ENCODE results near the gene TNRC6B.

The TNRC6B gene

DNA sequence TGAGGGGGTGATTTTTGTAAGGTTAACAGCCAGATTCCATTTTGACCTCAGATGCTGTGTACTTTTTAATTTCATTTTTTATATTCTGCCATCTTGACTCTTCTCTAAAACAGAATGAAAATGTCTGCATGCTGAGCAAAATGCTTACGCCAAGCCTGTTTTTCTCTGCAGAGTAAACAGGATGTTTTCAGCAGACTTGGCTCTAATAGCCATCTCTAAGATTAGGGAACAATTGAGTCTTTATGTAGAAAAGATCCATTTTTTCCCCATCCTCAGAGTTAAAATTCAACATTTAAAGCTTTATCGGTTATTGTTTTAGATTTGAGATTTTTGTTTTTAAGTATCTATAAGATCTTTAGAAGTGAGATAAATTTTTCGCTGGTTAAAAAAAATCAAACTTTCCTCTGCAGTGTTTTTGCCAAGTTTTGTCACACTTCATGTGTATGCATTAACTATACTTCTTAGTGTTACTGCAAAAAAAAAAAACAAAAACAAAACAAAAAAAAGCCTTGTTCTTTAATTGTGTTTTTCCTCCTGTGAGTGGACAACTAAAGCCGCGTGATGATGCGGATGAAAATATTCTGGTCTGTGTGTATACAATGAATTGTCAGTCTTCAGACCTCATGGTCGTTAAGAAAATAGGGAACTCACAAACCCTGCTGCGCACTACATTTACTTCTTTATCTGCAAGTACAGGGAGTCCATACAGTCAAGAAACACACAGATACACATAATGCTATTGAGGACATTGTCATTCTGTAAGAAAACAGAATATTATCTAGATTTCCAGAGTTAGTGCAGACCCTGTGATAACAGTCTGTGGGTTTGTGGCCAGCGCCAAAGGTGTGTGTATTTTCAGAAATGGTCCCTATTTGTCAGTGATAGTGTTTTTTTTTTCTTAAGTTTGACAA lies 151.1 kb downstream of the TNRC6B start:
- H3K27ac Mint-ChIP-seq: peak overlapping the region; percentile 65
- H3K4me1 Mint-ChIP-seq: peaks cover 97% of the 10 kb centered on the region
- no peak overlapping the region for H3K4me3 Mint-ChIP-seq
- H3K27me3 Mint-ChIP-seq: no peaks in the 10 kb centered on the region
- no peaks in the 10 kb centered on the region for H3K36me3 Mint-ChIP-seq
- H3K9me3 Mint-ChIP-seq: no peaks in the 10 kb centered on the region

DNA sequence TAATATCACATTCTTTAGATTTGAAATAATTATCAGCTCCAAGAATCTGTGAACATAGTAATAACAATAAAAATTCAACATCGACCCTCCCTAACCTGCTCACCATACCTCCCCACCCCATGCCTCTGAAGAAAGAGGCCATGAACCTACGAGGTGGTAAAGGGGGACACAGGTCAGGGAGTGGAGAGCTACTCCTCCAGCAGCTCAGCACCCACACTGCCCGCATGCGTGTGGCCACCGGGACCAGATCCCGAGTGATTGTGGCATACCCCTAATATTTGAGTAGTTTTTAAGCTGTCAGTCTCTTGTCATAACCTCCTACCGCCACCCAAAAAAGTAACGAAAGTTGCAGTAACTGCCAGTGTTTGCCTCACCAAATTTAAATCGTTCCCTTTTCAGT lies 151.7 kb downstream of the TNRC6B start:
- Mint-ChIP-seq H3K4me3 (no peak overlapping the region), H3K4me1 (peaks cover 97% of the 10 kb centered on the region), H3K27me3 (no peaks in the 10 kb centered on the region), H3K9me3 (no peaks in the 10 kb centered on the region), H3K36me3 (no peaks in the 10 kb centered on the region), H3K27ac (peak overlapping the region; percentile 74)

DNA sequence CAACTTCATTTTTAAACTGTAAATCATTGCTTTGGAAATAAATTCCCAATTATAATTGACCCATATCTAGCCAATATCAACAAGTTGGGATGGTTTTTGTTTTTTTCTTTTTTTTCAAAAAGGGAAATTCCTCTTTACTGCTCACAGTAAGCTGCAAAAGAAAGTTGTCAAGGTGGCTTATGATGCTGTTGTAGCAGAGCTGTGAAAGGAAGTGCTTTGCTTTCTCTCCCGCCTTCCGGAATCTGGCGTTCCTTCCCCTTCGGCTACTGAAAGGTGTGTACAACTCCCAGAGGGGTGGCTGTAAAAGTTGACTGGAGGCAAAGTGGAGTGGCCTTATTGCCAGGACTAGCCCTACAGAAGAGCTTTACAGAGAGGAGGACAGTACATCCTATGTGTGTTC lies 152.4 kb downstream of the TNRC6B start:
- Mint-ChIP-seq H3K27me3 (no peaks in the 10 kb centered on the region), H3K36me3 (no peaks in the 10 kb centered on the region), H3K27ac (peak overlapping the region; percentile 88), H3K4me1 (peaks cover 97% of the 10 kb centered on the region), H3K9me3 (no peaks in the 10 kb centered on the region), H3K4me3 (no peak overlapping the region)

DNA sequence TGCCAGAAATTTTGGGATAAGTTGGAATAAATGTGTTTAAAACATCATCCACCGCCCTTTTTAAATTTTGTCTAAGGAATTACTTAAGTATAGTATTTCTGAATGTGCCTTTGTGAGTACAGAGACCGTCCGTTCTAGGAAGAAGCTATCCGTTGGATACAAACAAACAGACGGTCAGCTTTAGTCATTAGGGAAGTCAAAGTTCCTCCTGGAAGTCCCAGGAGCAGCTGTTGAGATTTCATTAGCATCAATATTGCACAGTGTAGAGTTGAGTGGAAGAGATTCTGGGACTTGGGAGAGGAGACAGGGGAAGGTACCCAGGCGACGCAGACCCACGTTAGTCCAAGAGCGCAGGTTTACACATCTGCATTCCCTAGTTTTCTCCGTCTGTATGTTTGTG lies 152.9 kb downstream of the TNRC6B start:
- no peak overlapping the region for H3K4me3 Mint-ChIP-seq
- H3K36me3 Mint-ChIP-seq: no peaks in the 10 kb centered on the region
- no peaks in the 10 kb centered on the region for H3K9me3 Mint-ChIP-seq
- H3K27ac Mint-ChIP-seq: no peak overlapping the region
- peaks cover 96% of the 10 kb centered on the region for H3K4me1 Mint-ChIP-seq
- H3K27me3 Mint-ChIP-seq: no peaks in the 10 kb centered on the region

DNA sequence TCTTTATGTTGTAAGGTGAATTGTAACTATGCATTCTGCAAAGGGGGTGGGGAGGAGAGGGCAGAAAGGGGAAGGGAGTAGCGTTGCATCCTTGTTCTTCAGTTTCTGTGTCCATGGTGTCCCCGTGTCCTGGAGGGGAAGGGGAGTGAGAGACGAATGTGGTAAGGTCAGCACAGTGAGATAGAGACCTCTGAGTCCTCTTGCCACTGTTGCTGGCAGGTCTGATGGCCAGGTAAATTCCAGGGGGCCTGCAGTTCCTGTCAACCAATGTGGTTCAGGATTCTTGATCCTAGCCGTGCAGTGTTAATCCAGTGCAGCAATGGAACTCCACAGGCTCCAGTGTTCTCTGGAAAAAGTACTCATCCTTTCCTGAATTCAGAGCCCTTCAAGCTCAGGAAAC lies 154.0 kb downstream of the TNRC6B start:
- no peaks in the 10 kb centered on the region for H3K9me3 Mint-ChIP-seq
- no peak overlapping the region for H3K4me3 Mint-ChIP-seq
- no peaks in the 10 kb centered on the region for H3K36me3 Mint-ChIP-seq
- no peak overlapping the region for H3K27ac Mint-ChIP-seq
- H3K4me1 Mint-ChIP-seq: peaks cover 96% of the 10 kb centered on the region
- H3K27me3 Mint-ChIP-seq: no peaks in the 10 kb centered on the region

DNA sequence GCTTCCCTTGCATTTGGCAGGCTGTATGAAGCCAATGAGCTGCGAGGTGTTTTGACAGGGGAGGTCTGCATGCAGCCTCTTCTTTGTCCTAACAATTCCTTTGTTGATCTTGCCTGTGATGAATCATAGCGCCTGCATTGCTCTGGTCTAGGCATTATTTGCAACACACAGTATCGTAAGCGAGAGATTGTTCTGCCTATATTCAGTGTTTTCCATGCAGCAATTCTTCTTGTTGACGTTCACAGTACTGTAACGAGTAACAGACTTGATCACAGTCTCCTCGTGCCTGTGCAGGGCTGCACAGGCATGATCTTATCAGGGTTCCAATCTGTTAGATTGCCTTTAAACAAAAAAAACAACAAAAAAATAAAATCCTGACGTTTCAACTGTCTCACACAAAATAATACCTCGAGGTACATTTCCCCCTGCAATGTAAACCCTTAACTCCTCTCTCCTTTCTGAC lies 154.6 kb downstream of the TNRC6B start:
- no peaks in the 10 kb centered on the region for H3K27me3 Mint-ChIP-seq
- H3K9me3 Mint-ChIP-seq: no peaks in the 10 kb centered on the region
- peak overlapping the region; percentile 75 for H3K27ac Mint-ChIP-seq
- peak overlapping the region; percentile 71 for H3K4me3 Mint-ChIP-seq
- peaks cover 92% of the 10 kb centered on the region for H3K4me1 Mint-ChIP-seq
- no peaks in the 10 kb centered on the region for H3K36me3 Mint-ChIP-seq

DNA sequence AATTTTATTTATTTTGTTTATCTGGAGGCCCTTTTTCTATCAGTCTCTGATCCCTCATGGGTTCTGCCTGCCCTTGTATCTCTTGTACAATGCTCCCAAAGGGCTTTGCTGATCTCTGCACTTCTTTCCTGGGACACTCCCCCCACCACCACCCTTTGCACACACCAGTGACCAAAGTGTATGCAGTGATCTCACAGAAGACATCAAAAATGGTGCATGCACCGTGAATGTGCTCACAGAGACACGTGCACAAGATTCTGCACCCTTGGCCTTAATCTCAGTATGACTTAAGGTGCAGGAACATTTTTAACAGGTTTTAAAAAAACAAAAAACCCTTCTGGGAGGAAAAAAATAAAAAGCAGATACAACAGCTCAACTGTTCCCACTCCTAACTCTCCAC lies 156.3 kb downstream of the TNRC6B start:
- Mint-ChIP-seq H3K27ac (peak overlapping the region; percentile 57), H3K9me3 (no peaks in the 10 kb centered on the region), H3K4me1 (peaks cover 91% of the 10 kb centered on the region), H3K36me3 (peaks cover 3% of the 10 kb centered on the region), H3K4me3 (peak overlapping the region; percentile 4), H3K27me3 (no peaks in the 10 kb centered on the region)

DNA sequence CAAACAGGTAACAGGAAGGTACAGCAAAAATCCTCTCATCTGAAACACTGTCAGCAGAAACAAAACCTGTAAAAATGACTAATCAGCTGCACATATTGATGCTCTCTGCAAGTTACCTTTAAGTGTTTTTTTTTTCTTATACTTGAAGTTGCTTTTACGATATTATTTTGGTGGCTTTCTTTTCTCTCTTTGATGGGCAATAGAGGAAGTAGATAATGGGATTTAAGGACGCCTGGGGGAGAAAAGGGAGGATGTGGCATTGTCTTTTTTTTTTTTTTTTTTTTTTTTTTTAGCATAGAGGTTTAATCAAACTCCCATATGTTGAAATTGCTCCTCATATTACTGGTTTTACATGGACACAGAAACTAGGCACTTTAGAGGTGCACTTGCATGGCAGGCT lies 157.2 kb downstream of the TNRC6B start:
- Mint-ChIP-seq H3K4me1 (peaks cover 84% of the 10 kb centered on the region), H3K27ac (peak overlapping the region; percentile 95), H3K27me3 (no peaks in the 10 kb centered on the region), H3K4me3 (peak overlapping the region; percentile 53), H3K36me3 (peaks cover 3% of the 10 kb centered on the region), H3K9me3 (no peaks in the 10 kb centered on the region)

DNA sequence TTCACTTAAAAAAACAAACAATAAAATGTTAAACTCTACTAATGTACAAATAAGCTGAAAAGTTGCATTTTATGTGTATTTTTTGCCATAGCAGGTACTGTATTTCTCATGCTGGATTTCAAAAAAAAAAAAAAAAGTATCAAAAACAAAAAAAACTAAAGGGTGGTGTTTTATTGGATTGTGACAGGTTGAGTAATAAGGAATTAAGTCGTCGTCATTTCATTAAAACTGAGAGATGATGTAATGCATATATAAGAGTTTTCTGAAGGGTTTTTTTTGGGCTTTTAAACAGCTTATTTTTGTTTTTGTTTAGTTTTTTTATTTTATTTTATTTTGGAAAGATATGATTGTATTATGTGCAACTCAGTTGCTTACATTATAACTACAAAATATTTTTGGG lies 157.6 kb downstream of the TNRC6B start:
- Mint-ChIP-seq H3K9me3 (no peaks in the 10 kb centered on the region), H3K27me3 (no peaks in the 10 kb centered on the region), H3K27ac (no peak overlapping the region), H3K4me3 (no peak overlapping the region), H3K36me3 (peaks cover 3% of the 10 kb centered on the region), H3K4me1 (peaks cover 82% of the 10 kb centered on the region)

DNA sequence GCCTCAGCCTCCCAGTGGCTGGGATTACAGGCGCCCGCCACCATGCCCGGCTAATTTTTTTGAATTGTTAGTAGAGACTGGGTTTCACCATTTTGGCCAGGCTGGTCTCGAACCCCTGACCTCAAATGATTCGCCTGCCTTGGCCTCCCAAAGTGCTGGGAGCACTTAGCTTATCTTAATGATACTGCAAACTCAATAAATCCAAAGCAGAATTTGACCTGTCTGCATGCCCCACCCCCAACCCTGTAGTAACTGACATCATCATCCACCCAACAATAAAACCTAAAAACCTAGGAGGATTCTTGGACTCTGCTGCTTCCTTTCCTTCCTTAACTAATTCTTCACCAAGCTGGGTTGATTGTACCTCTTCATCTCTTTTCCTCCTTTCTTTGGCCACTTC lies 162.3 kb downstream of the TNRC6B start:
- no peaks in the 10 kb centered on the region for H3K27me3 Mint-ChIP-seq
- H3K9me3 Mint-ChIP-seq: no peaks in the 10 kb centered on the region
- peaks cover 63% of the 10 kb centered on the region for H3K4me1 Mint-ChIP-seq
- H3K4me3 Mint-ChIP-seq: no peak overlapping the region
- no peak overlapping the region for H3K27ac Mint-ChIP-seq
- peaks cover 3% of the 10 kb centered on the region for H3K36me3 Mint-ChIP-seq

DNA sequence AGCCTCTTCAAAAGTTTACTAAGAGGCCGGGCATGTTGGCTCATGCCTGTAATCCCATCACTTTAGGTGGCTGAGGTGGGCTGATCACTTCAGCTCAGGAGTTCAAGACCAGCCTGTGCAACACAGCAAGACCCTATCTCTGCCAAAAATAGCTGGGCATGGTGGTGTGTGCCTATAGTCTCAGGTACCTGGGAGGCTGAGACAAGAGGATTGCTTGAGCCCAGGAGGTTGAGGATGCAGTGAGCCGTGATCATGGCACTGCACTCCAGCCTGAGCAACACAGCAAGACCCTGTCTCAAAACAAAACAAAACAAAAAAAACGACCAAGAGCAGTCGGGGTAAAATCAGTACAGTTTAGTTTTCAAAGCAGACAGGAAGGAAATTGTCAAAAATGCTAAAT lies 163.9 kb downstream of the TNRC6B start:
- H3K36me3 Mint-ChIP-seq: peaks cover 3% of the 10 kb centered on the region

DNA sequence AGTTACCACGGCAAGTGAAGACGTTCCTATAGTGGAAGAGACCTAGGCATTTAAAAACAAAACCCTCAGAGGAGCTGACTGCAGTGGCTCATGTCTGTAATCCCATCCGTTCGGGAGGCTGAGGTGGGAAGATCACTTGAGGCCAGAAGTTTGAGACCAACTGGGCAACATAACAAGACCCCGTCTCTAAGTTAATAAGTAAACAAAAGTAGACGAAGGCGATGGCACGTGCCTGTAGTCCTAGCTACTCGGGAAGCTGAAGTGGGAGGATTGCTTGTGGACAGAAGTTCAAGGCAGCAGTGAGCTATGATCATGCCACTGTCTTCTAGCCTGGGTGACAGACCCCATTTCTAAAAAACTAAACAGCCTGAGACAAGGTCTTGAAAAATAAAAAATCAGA lies 164.8 kb downstream of the TNRC6B start:
- Mint-ChIP-seq H3K27me3 (no peaks in the 10 kb centered on the region), H3K4me1 (peaks cover 51% of the 10 kb centered on the region), H3K36me3 (peaks cover 4% of the 10 kb centered on the region), H3K27ac (peak overlapping the region; percentile 85), H3K9me3 (no peaks in the 10 kb centered on the region), H3K4me3 (no peak overlapping the region)

More for the DNA sequence above, 163.9 kb downstream of the TNRC6B start:
- peak overlapping the region; percentile 45 for H3K4me3 Mint-ChIP-seq
- H3K27ac Mint-ChIP-seq: peak overlapping the region; percentile 92
- no peaks in the 10 kb centered on the region for H3K27me3 Mint-ChIP-seq
- peaks cover 53% of the 10 kb centered on the region for H3K4me1 Mint-ChIP-seq
- no peaks in the 10 kb centered on the region for H3K9me3 Mint-ChIP-seq

DNA sequence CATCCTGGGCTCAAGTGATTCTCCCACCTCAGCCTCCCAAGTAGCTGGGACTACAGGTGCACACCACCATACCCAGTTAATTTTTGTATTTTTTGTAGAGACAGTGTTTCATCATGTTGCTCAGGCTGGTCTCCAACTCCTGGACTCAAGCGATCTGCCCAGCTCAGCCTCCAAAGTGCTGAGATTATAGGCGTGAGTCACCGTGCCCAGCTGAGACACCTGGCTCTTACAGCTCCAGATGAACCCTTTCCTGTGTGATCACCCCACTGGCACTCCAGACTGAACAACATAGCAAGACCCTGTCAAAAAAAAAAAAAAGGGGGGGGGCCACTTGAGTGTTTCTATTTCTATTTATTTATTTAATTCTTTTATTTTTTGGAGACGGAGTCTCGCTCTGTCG lies 167.5 kb downstream of the TNRC6B start:
- no peaks in the 10 kb centered on the region for H3K9me3 Mint-ChIP-seq
- peak overlapping the region; percentile 77 for H3K27ac Mint-ChIP-seq
- peaks cover 47% of the 10 kb centered on the region for H3K4me1 Mint-ChIP-seq
- peak overlapping the region; percentile 97 for H3K4me3 Mint-ChIP-seq
- H3K36me3 Mint-ChIP-seq: peaks cover 5% of the 10 kb centered on the region
- no peaks in the 10 kb centered on the region for H3K27me3 Mint-ChIP-seq

DNA sequence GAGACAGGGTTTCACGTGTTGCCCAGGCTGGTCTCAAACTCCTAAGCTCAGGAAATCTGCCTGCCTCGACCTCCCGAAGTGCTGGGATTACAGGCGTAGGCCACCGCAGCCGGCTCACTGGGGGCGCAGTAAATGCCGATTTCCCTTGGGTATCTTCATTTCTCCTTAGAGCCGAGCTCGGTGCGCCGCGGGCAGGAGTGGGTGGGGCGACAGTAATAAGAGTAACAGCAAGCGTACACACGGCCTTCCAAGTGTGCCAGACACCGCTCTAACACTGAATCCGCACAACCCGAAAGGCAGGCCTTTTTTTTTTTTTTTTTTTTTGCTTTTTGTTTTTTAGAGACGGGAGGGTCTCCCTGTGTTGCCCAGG lies 168.1 kb downstream of the TNRC6B start:
- Mint-ChIP-seq H3K36me3 (peaks cover 5% of the 10 kb centered on the region), H3K27ac (peak overlapping the region; percentile 93), H3K9me3 (no peaks in the 10 kb centered on the region), H3K27me3 (no peaks in the 10 kb centered on the region), H3K4me1 (peaks cover 44% of the 10 kb centered on the region), H3K4me3 (peak overlapping the region; percentile 97)

DNA sequence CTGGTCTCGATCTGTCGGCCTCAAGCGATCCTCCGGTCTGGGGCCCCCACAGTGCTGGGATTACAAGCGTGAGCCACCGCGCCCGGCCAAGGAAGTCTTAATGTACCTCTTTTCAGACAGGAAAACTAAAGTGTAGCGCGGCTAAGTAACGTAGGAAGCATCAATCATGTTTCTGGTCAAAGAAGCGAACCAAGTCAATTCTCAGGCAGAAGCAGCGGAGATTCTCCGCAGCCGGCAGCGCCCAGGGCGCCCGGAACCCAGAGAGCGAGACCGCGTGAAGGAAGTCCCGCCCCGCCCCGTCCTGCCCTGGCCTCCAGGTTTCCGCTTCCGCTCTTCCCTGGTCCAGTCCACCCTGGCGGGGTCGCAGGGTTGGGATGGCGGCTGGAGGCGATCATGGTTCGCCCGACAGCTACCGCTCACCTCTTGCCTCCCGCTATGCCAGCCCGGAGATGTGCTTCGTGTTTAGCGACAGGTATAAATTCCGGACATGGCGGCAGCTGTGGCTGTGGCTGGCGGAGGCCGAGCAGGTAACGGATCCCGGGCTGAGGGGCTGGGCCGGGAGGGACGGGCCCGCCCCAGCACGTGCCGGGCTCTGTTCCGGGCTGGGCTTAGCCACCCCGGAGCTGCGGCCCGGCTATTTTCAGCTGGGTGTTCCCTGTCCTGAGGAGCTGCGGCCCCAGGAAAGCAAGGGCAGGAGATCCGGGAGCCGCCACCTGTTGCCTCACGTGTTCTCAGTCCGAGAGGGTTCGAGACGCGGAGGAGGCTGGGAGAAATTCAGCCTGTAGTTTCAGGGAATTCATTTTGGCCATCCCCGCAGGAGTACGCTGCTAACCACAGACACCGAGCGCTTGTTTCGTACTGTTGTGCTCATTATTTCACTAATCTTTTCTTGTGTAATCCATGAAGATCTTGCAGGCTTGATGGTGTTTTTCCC lies 168.7 kb downstream of the TNRC6B start, which contains the start of gene ADSL:
ADSL (plus strand) TSS at position 316 of the 934 bp plus-strand sequence; CDS start at position 375, 59 bp downstream.
- peaks cover 5% of the 10 kb centered on the region for H3K36me3 Mint-ChIP-seq
- peaks cover 44% of the 10 kb centered on the region for H3K4me1 Mint-ChIP-seq
- H3K4me3 Mint-ChIP-seq: peak within 1 kb of the TSS; percentile 97
- peak within 1 kb of the TSS; percentile 93 for H3K27ac Mint-ChIP-seq
- no peaks in the 10 kb centered on the region for H3K27me3 Mint-ChIP-seq
- H3K9me3 Mint-ChIP-seq: no peaks in the 10 kb centered on the region

Measured in activated naive CD4-positive, alpha-beta T cell treated with anti-CD3 and anti-CD28 coated beads, Interleukin-2, amount 50 U/mL, for 24 hours (primary cell).